HCT116 (cell line): ENCODE measurements around the gene UGT1A3. TPM values are rescaled to one million over a fixed set of nuclear protein-coding genes. Genes with fewer than 3 reads are reported as not detected.

Source experiments
- ATAC-seq: fragments of 200-7000 bp; cut with Tn5 transposase; 2 replicates; pipeline ENCODE4 v1.9.1; 2020; ENCODE audit warnings: mild to moderate bottlenecking, moderate library complexity
- BruUV-seq: library from RNA; stranded (reverse); fragments of 400-500 nt; replicated peaks from 2 replicates; lab custom pipeline; 2021; lab: Mats Ljungman, UMichigan
- CTCF ChIA-PET: fragments of 300-600 bp; sonication (Branson Sonifier 250); formaldehyde crosslinking; loops from one replicate; lab custom pipeline; 2021; ENCODE audit warnings: antibody characterized with exemption; lab: Charles Lee
- POLR2A ChIA-PET: fragments of 300-600, 350-600 bp; sonication (Branson Sonifier 250); formaldehyde crosslinking; loops from one replicate; lab custom pipeline; 2021; ENCODE audit warnings: antibody characterized with exemption; lab: Charles Lee
- RAD21 ChIA-PET, 2 experiments: fragments of 300-600 bp; sonication (Branson Sonifier 250); formaldehyde crosslinking; loops; one replicate each; lab custom pipeline; 2023; ENCODE audit warnings: low total read pairs in 2 of 2; ENCODE audit not compliant: uncharacterized antibody in 2 of 2, unreplicated experiment in 2 of 2, low non-redundant PET in 1 of 2; lab: Charles Lee
- DNase-seq: peaks from one replicate; pipeline ENCODE4 v3.0.0-alpha.2; 2010; ENCODE audit warnings: low read depth, low spot score
- H2AFZ ChIP-seq: fragments of 200-600 bp; shearing (Covaris generic), sonication (generic); 2 replicates; pipeline ENCODE4 v1.6.1; 2017; ENCODE audit warnings: low read depth, mixed run types, mixed read lengths, antibody characterized with exemption, low read length; ENCODE audit not compliant: poor library complexity, severe bottlenecking
- H3K27ac ChIP-seq: 2 replicates; pipeline ENCODE4 v1.5.1; 2012; ENCODE audit warnings: low read depth, low read length
- H3K27me3 ChIP-seq: fragments of 200-600 bp; sonication (generic); 2 replicates; pipeline ENCODE4 v1.6.1; 2016; ENCODE audit warnings: mixed run types, low read length, mixed read lengths; ENCODE audit not compliant: insufficient read depth
- H3K36me3 ChIP-seq, 2 experiments: fragments of 200-500 bp in 1 of 2; fragments of 200-600 bp in 1 of 2; sonication (Bioruptor generic) in 1 of 2; sonication (generic) in 1 of 2; 2 replicates each; pipeline versions ENCODE4 v1.5.1 to v1.6.1; 2014 to 2016; ENCODE audit warnings: low read length in 2 of 2, inconsistent platforms in 1 of 2, mixed read lengths in 1 of 2, mixed run types in 1 of 2; ENCODE audit not compliant: insufficient read depth in 2 of 2, control insufficient read depth in 1 of 2
- H3K4me1 ChIP-seq, 2 experiments: fragments of 200-600 bp in 1 of 2; sonication (generic) in 1 of 2; 2 replicates each; pipeline versions ENCODE4 v1.5.1 to v1.6.1; 2012 to 2017; ENCODE audit warnings: low read length in 2 of 2, inconsistent platforms in 1 of 2, mild to moderate bottlenecking in 1 of 2, mixed read lengths in 1 of 2, mixed run types in 1 of 2, moderate library complexity in 1 of 2; ENCODE audit not compliant: insufficient read depth in 2 of 2, control insufficient read depth in 1 of 2
- H3K4me2 ChIP-seq: fragments of 200-600 bp; sonication (generic); 2 replicates; pipeline ENCODE4 v1.6.1; 2017; ENCODE audit warnings: mixed run types, low read length, mixed read lengths
- H3K4me3 ChIP-seq, 2 experiments: fragments of 200-600 bp in 1 of 2; sonication (generic) in 1 of 2; replicated peaks in 1 of 2; 2 replicates each; pipeline ENCODE4 v1.5.1; 2011 to 2016; ENCODE audit warnings: low read length in 2 of 2, control low read depth in 1 of 2, low read depth in 1 of 2, mild to moderate bottlenecking in 1 of 2, mixed read lengths in 1 of 2, mixed run types in 1 of 2
- H3K79me2 ChIP-seq: fragments of 200-600 bp; sonication (generic); 2 replicates; pipeline ENCODE4 v1.6.1; 2017; ENCODE audit warnings: mild to moderate bottlenecking, mixed run types, low read length, moderate library complexity, mixed read lengths; ENCODE audit not compliant: insufficient read depth
- H3K9ac ChIP-seq: fragments of 200-600 bp; sonication (generic); 2 replicates; pipeline ENCODE4 v1.6.1; 2016; ENCODE audit warnings: low read length, mixed read lengths
- H3K9me2 ChIP-seq: fragments of 200-600 bp; sonication (generic), shearing (Covaris generic); 2 replicates; pipeline ENCODE4 v1.6.1; 2017; ENCODE audit warnings: mixed run types, mild to moderate bottlenecking, moderate library complexity; ENCODE audit not compliant: insufficient read depth
- H3K9me3 ChIP-seq, 2 experiments: fragments of 200-500 bp in 1 of 2; fragments of 200-600 bp in 1 of 2; sonication (Bioruptor generic) in 1 of 2; sonication (generic) in 1 of 2; 2 replicates each; pipeline ENCODE4 v1.6.1; 2014 to 2017; ENCODE audit warnings: low read length in 2 of 2, mixed read lengths in 2 of 2, inconsistent platforms in 1 of 2, low read depth in 1 of 2, mild to moderate bottlenecking in 1 of 2, mixed run types in 1 of 2, moderate library complexity in 1 of 2; ENCODE audit not compliant: control insufficient read depth in 1 of 2, insufficient read depth in 1 of 2
- H4K20me1 ChIP-seq: fragments of 200-600 bp; sonication (generic), shearing (Covaris generic); 2 replicates; pipeline ENCODE4 v1.6.1; 2017; ENCODE audit warnings: mixed run types, mild to moderate bottlenecking, moderate library complexity; ENCODE audit not compliant: insufficient read depth
- CBX3 ChIP-seq: IDR thresholded peaks from 2 replicates; pipeline ENCODE4 v1.6.1; 2012; ENCODE audit warnings: low read depth
- CTCF ChIP-seq, 3 experiments: fragments of 200-600 bp in 1 of 3; sonication (generic) in 1 of 3; IDR thresholded peaks in 2 of 3; conservative IDR thresholded peaks in 1 of 3; 2 replicates each; pipeline ENCODE4 v1.5.1; 2012 to 2017; ENCODE audit warnings: low read depth in 2 of 3, low read length in 2 of 3, antibody characterized with exemption in 1 of 3, borderline replicate concordance in 1 of 3, control low read depth in 1 of 3, mild to moderate bottlenecking in 1 of 3, mixed read lengths in 1 of 3, mixed run types in 1 of 3, moderate library complexity in 1 of 3; ENCODE audit not compliant: insufficient read depth in 1 of 3
- EGR1 ChIP-seq: IDR thresholded peaks from 2 replicates; pipeline ENCODE4 v1.6.1; 2012; ENCODE audit warnings: low read depth
- EZH2 ChIP-seq: fragments of 200-600 bp; sonication (generic); IDR thresholded peaks from 2 replicates; pipeline ENCODE4 v1.6.1; 2017; ENCODE audit warnings: antibody characterized with exemption, mixed run types
- FOSL1 ChIP-seq: IDR thresholded peaks from 2 replicates; pipeline ENCODE4 v1.6.1; 2012; ENCODE audit warnings: low read depth
- JUND ChIP-seq: IDR thresholded peaks from 2 replicates; pipeline ENCODE4 v1.6.1; 2012
- MAX ChIP-seq: IDR thresholded peaks from 2 replicates; pipeline ENCODE4 v1.6.1; 2012
- POLR2A ChIP-seq: IDR thresholded peaks from 2 replicates; pipeline ENCODE4 v1.7.0; 2011; ENCODE audit warnings: borderline replicate concordance; ENCODE audit not compliant: insufficient read depth, insufficient read length; ENCODE audit errors: extremely low read depth
- RAD21 ChIP-seq: IDR thresholded peaks from 2 replicates; pipeline ENCODE4 v1.6.1; 2012; ENCODE audit warnings: low read depth, mild to moderate bottlenecking
- YY1 ChIP-seq: IDR thresholded peaks from 2 replicates; pipeline ENCODE4 v1.6.1; 2011; ENCODE audit warnings: low read length, low read depth, moderate library complexity, mild to moderate bottlenecking; ENCODE audit not compliant: insufficient replicate concordance; ENCODE audit errors: extremely low read depth
- ZNF274 ChIP-seq: fragments of 200-500 bp; sonication (Bioruptor generic); IDR thresholded peaks from 2 replicates; pipeline ENCODE4 v1.6.1; 2014; ENCODE audit warnings: mild to moderate bottlenecking, low read depth, low read length, inconsistent platforms
- intact Hi-C: fragments of 100-400 bp; cut with micrococcal nuclease; formaldehyde crosslinking; loops from 2 replicates; pipeline ENCODE4 v1.10.0; 2022
- total RNA-seq: library from RNA; stranded (reverse); gene quantifications from one replicate; pipeline ENCODE4 v1.2.1, GENCODE V29; 2021; ENCODE audit not compliant: unreplicated experiment

The UGT1A3 gene
- total RNA-seq, 1 experiment from 2014 or later: not detected

GRCh38 chr2:233708942-233709341 lies 19.9 kb upstream of the UGT1A3 start:
- CTCF ChIA-PET: no interaction called here
- Histone ChIP-seq H3K9me3 (no peaks in the 10 kb centered on the region), H2AFZ (no peak overlapping the region), H4K20me1 (no peaks in the 10 kb centered on the region), H3K4me1 (no peaks in the 10 kb centered on the region), H3K4me2 (no peak overlapping the region), H3K79me2 (no peaks in the 10 kb centered on the region), H3K36me3 (no peaks in the 10 kb centered on the region), H3K27me3 (no peaks in the 10 kb centered on the region), H3K4me3 (no peak overlapping the region), H3K9me2 (no peaks in the 10 kb centered on the region), H3K27ac (no peak overlapping the region), H3K9ac (no peak overlapping the region)
- DNase-seq (no peak), ATAC-seq (no peak)
- intact Hi-C loops: no loop called here
- TF ChIP-seq FOSL1: no peak
- TF ChIP-seq EGR1: no peak
- no peak for TF ChIP-seq CBX3
- POLR2A ChIA-PET: no interaction called here
- RAD21 ChIA-PET: no interaction called here
- BruUV-seq: no TSS peak

- H3K36me3 ChIP-seq: no peaks in the 10 kb centered on the region
- no TSS peak for BruUV-seq
- H3K79me2 ChIP-seq: no peaks in the 10 kb centered on the region
- H3K4me1 ChIP-seq: no peaks in the 10 kb centered on the region
- H3K9ac ChIP-seq: no peak overlapping the region
- POLR2A ChIA-PET: no interaction called here
- peak overlapping the region; percentile 52 for H2AFZ ChIP-seq
- DNase-seq (peak; percentile 47), ATAC-seq (peak; percentile 98)
- H3K4me2 ChIP-seq: no peak overlapping the region
- RAD21 ChIA-PET: no interaction called here
- peaks cover 11% of the 10 kb centered on the region; the same call in 1 of the 2 replicates for H3K27me3 ChIP-seq
- no peak for TF ChIP-seq EZH2
- TF ChIP-seq ZNF274: no peak
- TF ChIP-seq POLR2A: no peak
- TF ChIP-seq CBX3: no peak
- TF ChIP-seq MAX: no peak
- peak; percentile 16 for TF ChIP-seq YY1
- TF ChIP-seq RAD21: peak; percentile 86
- TF ChIP-seq JUND: no peak
- peak; percentile 61 to 97 (median 96); a peak in 5 of 6 replicates for TF ChIP-seq CTCF (IDR thresholded peaks at IDR 0.05 in 2 of 3, conservative IDR thresholded peaks at IDR 0.05 in 1 of 3; ENCODE audit: borderline replicate concordance in 1 of 3, insufficient read depth in 1 of 3, low read depth in 2 of 3, low read length in 2 of 3)
- H3K9me3 ChIP-seq: no peaks in the 10 kb centered on the region
- CTCF ChIA-PET: interaction anchor here (1.1 to 1.4 kb wide), 4 partner anchors 17 to 305 kb away, joined by 3 to 5 read pairs (median 3); partner anchors contain the start of gene UGT1A3
- no peak overlapping the region for H3K27ac ChIP-seq
- H4K20me1 ChIP-seq: no peaks in the 10 kb centered on the region
- H3K9me2 ChIP-seq: no peaks in the 10 kb centered on the region
- no peak overlapping the region for H3K4me3 ChIP-seq
- intact Hi-C loops: loop anchor here (1.0 kb wide), 1 partner anchor 307 kb away; no protein-coding TSS in a partner anchor
Observed at GRCh38 chr2:233711312-233712008, 17.4 kb upstream of the UGT1A3 start.
